NB4 (cell line): ENCODE measurements around the gene P3R3URF.

Source experiments
- DNase-seq: peaks from one replicate; pipeline ENCODE4 v3.0.0; 2010; ENCODE audit warnings: low read depth
- H3K4me3 ChIP-seq: one replicate; pipeline ENCODE4 v1.5.1; 2011; ENCODE audit warnings: mild to moderate bottlenecking, low read depth, low read length, moderate library complexity
- MYC ChIP-seq: IDR thresholded peaks from 2 replicates; pipeline ENCODE4 v1.6.1; 2011; ENCODE audit warnings: low read depth, low read length
- POLR2A ChIP-seq: IDR thresholded peaks from 2 replicates; pipeline ENCODE4 v1.6.1; 2011; ENCODE audit warnings: mild to moderate bottlenecking; ENCODE audit not compliant: insufficient read length; ENCODE audit errors: extremely low read depth
- TF ChIP-seq, protein P1 (sequence below): IDR thresholded peaks from one replicate; pipeline ENCODE4 v1.5.1; 2012; ENCODE audit warnings: low read depth, low read length
- TF ChIP-seq, protein P2 (sequence below): IDR thresholded peaks from 2 replicates; pipeline ENCODE4 v1.6.1; 2011; ENCODE audit warnings: low read depth, low read length

The P3R3URF gene

DNA sequence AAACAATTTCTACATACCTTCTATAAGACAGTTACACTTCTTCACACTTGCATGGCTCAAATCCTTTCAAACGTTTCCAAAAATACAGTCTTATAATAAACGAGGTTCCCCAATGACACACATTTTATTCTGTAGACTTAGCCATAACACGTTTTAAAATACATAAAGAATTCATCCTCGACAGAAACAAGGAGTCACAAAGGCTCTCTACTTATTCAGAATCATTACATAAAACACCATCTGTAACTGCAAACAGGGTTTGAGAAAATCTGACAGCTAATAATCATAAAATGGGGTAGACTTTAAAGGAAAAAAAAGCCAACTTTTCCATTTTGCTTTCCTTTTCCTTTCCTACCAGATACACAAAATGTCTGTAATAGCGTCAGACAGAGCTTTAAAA lies 45.7 kb downstream of the P3R3URF start:
- H3K4me3 ChIP-seq, result peak overlapping the region; percentile 79
- no peak for DNase-seq
- TF ChIP-seq, protein P1, sequence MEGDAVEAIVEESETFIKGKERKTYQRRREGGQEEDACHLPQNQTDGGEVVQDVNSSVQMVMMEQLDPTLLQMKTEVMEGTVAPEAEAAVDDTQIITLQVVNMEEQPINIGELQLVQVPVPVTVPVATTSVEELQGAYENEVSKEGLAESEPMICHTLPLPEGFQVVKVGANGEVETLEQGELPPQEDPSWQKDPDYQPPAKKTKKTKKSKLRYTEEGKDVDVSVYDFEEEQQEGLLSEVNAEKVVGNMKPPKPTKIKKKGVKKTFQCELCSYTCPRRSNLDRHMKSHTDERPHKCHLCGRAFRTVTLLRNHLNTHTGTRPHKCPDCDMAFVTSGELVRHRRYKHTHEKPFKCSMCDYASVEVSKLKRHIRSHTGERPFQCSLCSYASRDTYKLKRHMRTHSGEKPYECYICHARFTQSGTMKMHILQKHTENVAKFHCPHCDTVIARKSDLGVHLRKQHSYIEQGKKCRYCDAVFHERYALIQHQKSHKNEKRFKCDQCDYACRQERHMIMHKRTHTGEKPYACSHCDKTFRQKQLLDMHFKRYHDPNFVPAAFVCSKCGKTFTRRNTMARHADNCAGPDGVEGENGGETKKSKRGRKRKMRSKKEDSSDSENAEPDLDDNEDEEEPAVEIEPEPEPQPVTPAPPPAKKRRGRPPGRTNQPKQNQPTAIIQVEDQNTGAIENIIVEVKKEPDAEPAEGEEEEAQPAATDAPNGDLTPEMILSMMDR, result no peak
- no peak for TF ChIP-seq POLR2A
- TF ChIP-seq, protein P2, sequence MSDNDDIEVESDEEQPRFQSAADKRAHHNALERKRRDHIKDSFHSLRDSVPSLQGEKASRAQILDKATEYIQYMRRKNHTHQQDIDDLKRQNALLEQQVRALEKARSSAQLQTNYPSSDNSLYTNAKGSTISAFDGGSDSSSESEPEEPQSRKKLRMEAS, result no peak
- no peak for TF ChIP-seq MYC

DNA sequence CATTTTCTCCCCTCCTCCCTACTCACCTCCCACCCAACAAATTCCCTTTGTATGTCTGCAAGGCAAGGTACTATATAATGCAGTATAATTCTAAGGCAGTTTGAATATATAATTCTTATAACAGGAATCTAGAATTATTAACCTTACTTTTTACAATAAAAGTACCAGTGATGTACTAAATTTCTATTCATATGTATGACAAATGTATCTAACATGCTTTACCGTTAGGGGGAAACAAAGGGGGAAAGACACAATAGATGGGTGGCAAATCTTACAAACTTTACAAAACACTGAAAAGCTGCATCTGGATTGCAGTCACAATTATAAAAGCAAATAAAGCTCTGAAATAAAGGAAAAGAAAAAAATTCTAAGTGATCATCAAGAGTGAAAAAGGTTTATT lies 46.2 kb downstream of the P3R3URF start:
- H3K4me3 ChIP-seq, result peak overlapping the region; percentile 79
- DNase-seq, result no peak
- TF ChIP-seq MYC (no peak), POLR2A (no peak)
- TF ChIP-seq, protein P1, result no peak
- TF ChIP-seq, protein P2, result no peak

DNA sequence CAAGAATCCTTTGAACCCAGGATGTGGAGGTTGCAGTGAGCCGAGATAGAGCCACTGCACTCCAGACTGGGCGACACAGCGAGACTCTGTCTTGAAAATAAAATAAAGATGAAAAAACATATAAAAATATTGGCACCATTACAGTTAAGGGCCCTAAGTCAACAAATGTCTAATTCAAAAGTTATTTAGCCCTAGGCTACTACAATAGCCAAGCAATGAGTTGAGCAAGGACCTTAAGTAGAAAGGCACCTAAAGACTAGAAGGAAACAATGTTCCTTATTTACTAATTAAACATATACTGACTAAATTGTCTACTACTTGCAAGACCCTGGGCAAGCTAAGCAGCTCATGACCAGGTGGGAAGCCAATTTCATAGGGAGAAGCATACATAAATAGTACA lies 47.9 kb downstream of the P3R3URF start:
- DNase-seq, result no peak
- no peak overlapping the region for H3K4me3 ChIP-seq

More for the DNA sequence above, 47.9 kb downstream of the P3R3URF start:
- no peak for TF ChIP-seq POLR2A
- no peak for TF ChIP-seq MYC
- TF ChIP-seq, protein P1, result no peak
- TF ChIP-seq, protein P2, result no peak
